Measurements from ENCODE around the gene TAF11L3. TPM values are rescaled to one million over a fixed set of nuclear protein-coding genes. Genes with fewer than 3 reads are reported as not detected.

The TAF11L3 gene
- total and polyA plus RNA-seq, 2 donors (not counting 1 experiment from before 2014, with no cell fraction given) = not detected

Small RNAs within 50 kb of the gene (small RNA-seq; reads per million reads assigned to genes)
- gene AC106774.3 (ENCODE audit: insufficient read length, low read depth, low replicate concordance) = not detected

Other genes starting within 250 kb of the TAF11L3 start
- gene TAF11L2, start 20.1 kb upstream of the TAF11L3 start, total RNA-seq = not detected in 2 replicates
- not detected in 2 replicates for gene TAF11L2, start 20.1 kb upstream of the TAF11L3 start, polyA plus RNA-seq
- not detected in 2 replicates for gene TAF11L4, start 3.4 kb downstream of the TAF11L3 start, total RNA-seq
- not detected in 2 replicates for gene TAF11L4, start 3.4 kb downstream of the TAF11L3 start, polyA plus RNA-seq
- gene TAF11L5, start 6.9 kb downstream of the TAF11L3 start, total RNA-seq = not detected in 2 replicates
- gene TAF11L5, start 6.9 kb downstream of the TAF11L3 start, polyA plus RNA-seq = not detected in 2 replicates
- not detected in 2 replicates for gene TAF11L6, start 10.3 kb downstream of the TAF11L3 start, total RNA-seq
- gene TAF11L6, start 10.3 kb downstream of the TAF11L3 start, polyA plus RNA-seq = not detected in 2 replicates
- gene TAF11L7, start 67.4 kb downstream of the TAF11L3 start, total RNA-seq = not detected in 2 replicates
- not detected in 2 replicates for gene TAF11L7, start 67.4 kb downstream of the TAF11L3 start, polyA plus RNA-seq
- gene TAF11L8, start 72.6 kb downstream of the TAF11L3 start, total RNA-seq = not detected in 2 replicates
- gene TAF11L8, start 72.6 kb downstream of the TAF11L3 start, polyA plus RNA-seq = not detected in 2 replicates
- gene TAF11L9, start 76.0 kb downstream of the TAF11L3 start, total RNA-seq = not detected in 2 replicates
- not detected in 2 replicates for gene TAF11L9, start 76.0 kb downstream of the TAF11L3 start, polyA plus RNA-seq
- not detected in 2 replicates for gene TAF11L10, start 79.5 kb downstream of the TAF11L3 start, total RNA-seq
- gene TAF11L10, start 79.5 kb downstream of the TAF11L3 start, polyA plus RNA-seq = not detected in 2 replicates
- not detected in 2 replicates for gene TAF11L11, start 85.8 kb downstream of the TAF11L3 start, total RNA-seq
- gene TAF11L11, start 85.8 kb downstream of the TAF11L3 start, polyA plus RNA-seq = not detected in 2 replicates
- gene TAF11L12, start 92.0 kb downstream of the TAF11L3 start, total RNA-seq = not detected in 2 replicates
- not detected in 2 replicates for gene TAF11L12, start 92.0 kb downstream of the TAF11L3 start, polyA plus RNA-seq
- gene TAF11L13, start 113.7 kb downstream of the TAF11L3 start, total RNA-seq = not detected in 2 replicates
- gene TAF11L13, start 113.7 kb downstream of the TAF11L3 start, polyA plus RNA-seq = not detected in 2 replicates
- not detected in 2 replicates for gene TAF11L14, start 116.1 kb downstream of the TAF11L3 start, total RNA-seq
- not detected in 2 replicates for gene TAF11L14, start 116.1 kb downstream of the TAF11L3 start, polyA plus RNA-seq

Measured in B cell (primary cell).